OCI-LY1 (cell line): ENCODE data around the gene AXIN1.

ENCODE experiments used
- H2AFZ ChIP-seq: fragments of 200-600 bp; sonication (generic), shearing (Covaris generic); 2 replicates; pipeline ENCODE4 v1.6.0; 2014; ENCODE audit warnings: antibody characterized with exemption, mild to moderate bottlenecking, low read length
- H3F3A ChIP-seq: fragments of 200-600 bp; sonication (generic), shearing (Covaris generic); 2 replicates; pipeline ENCODE4 v1.6.0; 2014; ENCODE audit warnings: mild to moderate bottlenecking, antibody characterized with exemption, low read length, moderate library complexity; ENCODE audit not compliant: insufficient read depth
- H3K27ac ChIP-seq: fragments of 200-600 bp; sonication (generic); 2 replicates; pipeline ENCODE4 v1.5.1; 2014; ENCODE audit warnings: low read length, mixed run types, mild to moderate bottlenecking, low read depth; ENCODE audit not compliant: poor library complexity, severe bottlenecking
- H3K27me3 ChIP-seq: fragments of 200-600 bp; sonication (generic); 2 replicates; pipeline ENCODE4 v1.6.0; 2014; ENCODE audit warnings: antibody characterized with exemption, mild to moderate bottlenecking, low read length, moderate library complexity; ENCODE audit not compliant: insufficient read depth
- H3K36me3 ChIP-seq: fragments of 200-600 bp; sonication (generic); 2 replicates; pipeline ENCODE4 v1.6.1; 2014; ENCODE audit warnings: mild to moderate bottlenecking, antibody characterized with exemption, low read length, moderate library complexity, mixed read lengths; ENCODE audit not compliant: insufficient read depth
- H3K4me1 ChIP-seq: fragments of 200-600 bp; sonication (generic); 2 replicates; pipeline ENCODE4 v1.5.1; 2014; ENCODE audit warnings: mild to moderate bottlenecking, low read length, moderate library complexity; ENCODE audit not compliant: insufficient read depth, severe bottlenecking
- H3K4me2 ChIP-seq: fragments of 200-600 bp; sonication (generic), shearing (Covaris generic); 2 replicates; pipeline ENCODE4 v1.6.1; 2014; ENCODE audit warnings: low read length
- H3K4me3 ChIP-seq: fragments of 200-600 bp; sonication (generic); 2 replicates; pipeline ENCODE4 v1.5.1; 2014; ENCODE audit warnings: low read length, low read depth, mild to moderate bottlenecking, mixed read lengths; ENCODE audit not compliant: poor library complexity, severe bottlenecking
- H3K79me2 ChIP-seq: fragments of 200-600 bp; shearing (Covaris generic); 2 replicates; pipeline ENCODE4 v1.6.1; 2016; ENCODE audit warnings: mixed run types, low read length, mixed read lengths; ENCODE audit not compliant: insufficient read depth
- H3K9ac ChIP-seq: fragments of 200-600 bp; sonication (generic), shearing (Covaris generic); 2 replicates; pipeline ENCODE4 v1.6.1; 2014; ENCODE audit warnings: mild to moderate bottlenecking, low read length, mixed read lengths
- H3K9me2 ChIP-seq: fragments of 200-600 bp; sonication (generic), shearing (Covaris generic); 2 replicates; pipeline ENCODE4 v1.6.1; 2014; ENCODE audit warnings: low read depth, mild to moderate bottlenecking, low read length, mixed read lengths
- H3K9me3 ChIP-seq: fragments of 200-600 bp; shearing (Covaris generic); 2 replicates; pipeline ENCODE4 v1.6.1; 2014; ENCODE audit warnings: low read length, mixed read lengths
- H4K20me1 ChIP-seq: fragments of 200-600 bp; sonication (generic), shearing (Covaris generic); 2 replicates; pipeline ENCODE4 v1.6.0; 2016; ENCODE audit warnings: mild to moderate bottlenecking, low read length; ENCODE audit not compliant: insufficient read depth
- CTCF ChIP-seq: fragments of 200-600 bp; sonication (generic), shearing (Covaris generic); IDR thresholded peaks from 2 replicates; pipeline ENCODE4 v1.5.1; 2017; ENCODE audit warnings: mild to moderate bottlenecking, antibody characterized with exemption, low read length, moderate library complexity, mixed read lengths
- EZH2 ChIP-seq: fragments of 200-600 bp; sonication (generic), shearing (Covaris generic); IDR thresholded peaks from 2 replicates; pipeline ENCODE4 v1.8.0; 2017; ENCODE audit warnings: borderline replicate concordance, mixed run types, mild to moderate bottlenecking, antibody characterized with exemption, low read length, moderate library complexity, mixed read lengths

AXIN1 gene

GRCh38 chr16:290681-291405 is 61.7 kb downstream of the AXIN1 start:
- Histone ChIP-seq H3K36me3 (peaks cover 4% of the 10 kb centered on the region; the same call in 1 of the 2 replicates), H3K79me2 (no peaks in the 10 kb centered on the region)

GRCh38 chr16:290015-290680 is 62.4 kb downstream of the AXIN1 start:
- Histone ChIP-seq H3K4me1 (peaks cover 6% of the 10 kb centered on the region), H3K4me3 (no peak overlapping the region), H2AFZ (no peak overlapping the region), H3K36me3 (peaks cover 4% of the 10 kb centered on the region; the same call in 1 of the 2 replicates), H3K9ac (no peak overlapping the region), H3K9me3 (no peaks in the 10 kb centered on the region), H3K79me2 (no peaks in the 10 kb centered on the region), H3K27me3 (no peaks in the 10 kb centered on the region), H3K27ac (no peak overlapping the region), H3K4me2 (no peak overlapping the region), H3F3A (no peaks in the 10 kb centered on the region), H4K20me1 (no peaks in the 10 kb centered on the region), H3K9me2 (no peaks in the 10 kb centered on the region)
- TF ChIP-seq EZH2: no peak
- no peak for TF ChIP-seq CTCF

More at GRCh38 chr16:290681-291405, 61.7 kb downstream of the AXIN1 start:
- H4K20me1 ChIP-seq: no peaks in the 10 kb centered on the region
- H3K27me3 ChIP-seq: no peaks in the 10 kb centered on the region
- H3K9me2 ChIP-seq: no peaks in the 10 kb centered on the region
- no peak overlapping the region for H3K27ac ChIP-seq
- H3K4me1 ChIP-seq: no peaks in the 10 kb centered on the region
- H3K4me2 ChIP-seq: no peak overlapping the region
- H3F3A ChIP-seq: no peaks in the 10 kb centered on the region
- H3K4me3 ChIP-seq: no peak overlapping the region
- TF ChIP-seq EZH2 (no peak), CTCF (no peak)
- H3K9ac ChIP-seq: no peak overlapping the region
- H3K9me3 ChIP-seq: no peaks in the 10 kb centered on the region
- H2AFZ ChIP-seq: no peak overlapping the region

- H3K27me3 ChIP-seq: no peaks in the 10 kb centered on the region
- H3K4me2 ChIP-seq: no peak overlapping the region
- no peak overlapping the region for H2AFZ ChIP-seq
- H3K79me2 ChIP-seq: no peaks in the 10 kb centered on the region
- no peak overlapping the region for H3K4me3 ChIP-seq
- peaks cover 4% of the 10 kb centered on the region; the same call in 1 of the 2 replicates for H3K36me3 ChIP-seq
- H3K9me3 ChIP-seq: no peaks in the 10 kb centered on the region
- no peak overlapping the region for H3K27ac ChIP-seq
- H3K9ac ChIP-seq: no peak overlapping the region
- no peaks in the 10 kb centered on the region for H3K9me2 ChIP-seq
- no peaks in the 10 kb centered on the region for H4K20me1 ChIP-seq
- H3F3A ChIP-seq: no peaks in the 10 kb centered on the region
- TF ChIP-seq CTCF (no peak), EZH2 (no peak)
- peaks cover 8% of the 10 kb centered on the region for H3K4me1 ChIP-seq
Measured at GRCh38 chr16:289395-289997, 63.0 kb downstream of the AXIN1 start.
